Measurements from ENCODE around the gene VPS37C. TPM values are rescaled to one million over a fixed set of nuclear protein-coding genes. Genes with fewer than 3 reads are reported as not detected.

Gene VPS37C
- total RNA-seq, 2 donors from 2014 or later = 13.2 to 21.1 TPM

GRCh38 chr11:61144511-61145179 lies 16.6 kb downstream of the VPS37C start:
- H3K27me3 ChIP-seq = no peaks in the 10 kb centered on the region
- H3K36me3 ChIP-seq (replicated peaks in 1 of 2; ENCODE audit: insufficient read depth in 1 of 2, low read depth in 2 of 2) = no peaks in the 10 kb centered on the region
- H3K9me3 ChIP-seq = no peaks in the 10 kb centered on the region
- 88% methylated on average over 14 to 16 of the region's 16 CpGs for WGBS, 2 donors
- no peak overlapping the region for H3K27ac ChIP-seq
- TF ChIP-seq POLR2A (IDR thresholded peaks at IDR 0.05) (no peak), CTCF (IDR thresholded peaks at IDR 0.05) (no peak)
- ATAC-seq (no peak), DNase-seq (peak in 1 of 4 donors; percentile 7)
- peaks cover 53% of the 10 kb centered on the region for H3K4me1 ChIP-seq
- H3K4me3 ChIP-seq = no peak overlapping the region
- intact Hi-C loops (cut with DNase I) = no loop called here

GRCh38 chr11:61142424-61142823 lies 18.8 kb downstream of the VPS37C start:
- TF ChIP-seq CTCF (IDR thresholded peaks at IDR 0.05) (no peak), POLR2A (IDR thresholded peaks at IDR 0.05) (no peak)
- Histone ChIP-seq H3K36me3 (replicated peaks in 1 of 2; ENCODE audit: insufficient read depth in 1 of 2, low read depth in 2 of 2) (peaks cover 3 to 8% of the 10 kb centered on the region in 2 donors), H3K9me3 (no peaks in the 10 kb centered on the region), H3K27ac (no peak overlapping the region), H3K4me1 (peaks cover 31% of the 10 kb centered on the region), H3K27me3 (no peaks in the 10 kb centered on the region), H3K4me3 (no peak overlapping the region)
- WGBS, 2 donors = 92 to 100% methylated on average over 1 of the region's 1 CpG
- intact Hi-C loops (cut with DNase I) = no loop called here
- no peak for DNase-seq
- no peak for ATAC-seq

- intact Hi-C loops (cut with DNase I) = no loop called here
- no peak overlapping the region for H3K27ac ChIP-seq
- H3K36me3 ChIP-seq (replicated peaks in 1 of 2; ENCODE audit: insufficient read depth in 1 of 2, low read depth in 2 of 2) = peaks cover 6 to 8% of the 10 kb centered on the region in 2 donors
- no peak overlapping the region for H3K4me3 ChIP-seq
- DNase-seq (peak; percentile 60 to 79 (median 73)), ATAC-seq (peak; percentile 62)
- H3K9me3 ChIP-seq = no peaks in the 10 kb centered on the region
- peaks cover 25% of the 10 kb centered on the region for H3K4me1 ChIP-seq
- no peaks in the 10 kb centered on the region for H3K27me3 ChIP-seq
- WGBS, 2 donors = 42 to 63% methylated on average over 4 to 10 of the region's 10 CpGs
- TF ChIP-seq CTCF (IDR thresholded peaks at IDR 0.05) (peak in 1 of 7 experiments; percentile 15), POLR2A (IDR thresholded peaks at IDR 0.05) (no peak)
Observed at GRCh38 chr11:61141601-61142028, 19.6 kb downstream of the VPS37C start.

- no peaks in the 10 kb centered on the region for H3K27me3 ChIP-seq
- H3K9me3 ChIP-seq = no peaks in the 10 kb centered on the region
- 70 to 84% methylated on average over 2 to 4 of the region's 4 CpGs for WGBS, 2 donors
- intact Hi-C loops (cut with DNase I) = no loop called here
- peaks cover 25% of the 10 kb centered on the region for H3K4me1 ChIP-seq
- DNase-seq (no peak), ATAC-seq (no peak)
- no peak for TF ChIP-seq POLR2A (IDR thresholded peaks at IDR 0.05)
- TF ChIP-seq CTCF (IDR thresholded peaks at IDR 0.05) = no peak
- no peak overlapping the region for H3K4me3 ChIP-seq
- no peak overlapping the region for H3K27ac ChIP-seq
- peaks cover 6 to 8% of the 10 kb centered on the region in 2 donors for H3K36me3 ChIP-seq (replicated peaks in 1 of 2; ENCODE audit: insufficient read depth in 1 of 2, low read depth in 2 of 2)
Observed at GRCh38 chr11:61140416-61140815, 20.8 kb downstream of the VPS37C start.

GRCh38 chr11:61139387-61139786 lies 21.8 kb downstream of the VPS37C start:
- peaks cover 6 to 8% of the 10 kb centered on the region in 2 donors for H3K36me3 ChIP-seq (replicated peaks in 1 of 2; ENCODE audit: insufficient read depth in 1 of 2, low read depth in 2 of 2)
- no peaks in the 10 kb centered on the region for H3K27me3 ChIP-seq
- H3K27ac ChIP-seq = no peak overlapping the region
- intact Hi-C loops (cut with DNase I) = no loop called here
- no peak for ATAC-seq
- no peak for DNase-seq
- peaks cover 25% of the 10 kb centered on the region for H3K4me1 ChIP-seq
- no peak overlapping the region for H3K4me3 ChIP-seq
- TF ChIP-seq POLR2A (IDR thresholded peaks at IDR 0.05) (no peak), CTCF (IDR thresholded peaks at IDR 0.05) (no peak)
- H3K9me3 ChIP-seq = no peaks in the 10 kb centered on the region
- 80 to 84% methylated on average over 6 of the region's 6 CpGs for WGBS, 2 donors

Data from body of pancreas (tissue), 4 donors.